A673 (cell line): ENCODE results near the gene SIX1.

Experiments used
- CTCF ChIP-seq: fragments of 300-800, 200-600 bp; sonication (generic); conservative IDR thresholded peaks from 2 replicates; pipeline ENCODE4 v1.5.1; 2017; ENCODE audit warnings: low read depth, mild to moderate bottlenecking, antibody characterized with exemption, low read length, moderate library complexity, mixed read lengths
- EZH2 ChIP-seq: fragments of 200-600 bp; sonication (generic); IDR thresholded peaks from 2 replicates; pipeline ENCODE4 v1.6.1; 2017; ENCODE audit warnings: borderline replicate concordance, low read depth, mild to moderate bottlenecking, mixed read lengths, antibody characterized with exemption, low read length; ENCODE audit not compliant: poor library complexity, severe bottlenecking

- TF ChIP-seq CTCF (no peak), EZH2 (no peak)
Measured at GRCh38 chr14:60622210-60622916, 26.9 kb downstream of the SIX1 start.
